HepG2 (cell line): ENCODE results near the gene SEPTIN12. TPM values are rescaled to one million over a fixed set of nuclear protein-coding genes. Genes with fewer than 3 reads are reported as not detected.

Experiments used
- ELF4 ChIP-seq: sonication (generic); formaldehyde crosslinking; IDR thresholded peaks from 2 replicates; pipeline ENCODE4 v1.5.0; 2020; ENCODE audit warnings: missing genetic modification reagents, mild to moderate bottlenecking, moderate library complexity, borderline replicate concordance
- IRF1 ChIP-seq: sonication (generic); formaldehyde crosslinking; IDR thresholded peaks from 2 replicates; pipeline ENCODE4 v1.4.0; 2020; ENCODE audit warnings: low read depth, mild to moderate bottlenecking, missing genetic modification reagents
- MED13 ChIP-seq: sonication (generic); formaldehyde crosslinking; IDR thresholded peaks from 2 replicates; pipeline ENCODE4 v1.5.0; 2020; ENCODE audit warnings: missing genetic modification reagents
- PATZ1 ChIP-seq: sonication (generic); formaldehyde crosslinking; IDR thresholded peaks from 2 replicates; pipeline ENCODE4 v1.4.0; 2020; ENCODE audit warnings: missing genetic modification reagents
- SMARCE1 ChIP-seq: fragments of 450-650 bp; IDR thresholded peaks from 2 replicates; pipeline ENCODE4 v1.6.1; 2017; ENCODE audit warnings: borderline replicate concordance
- SSRP1 ChIP-seq: IDR thresholded peaks from 2 replicates; pipeline ENCODE4 v1.6.1; 2016; ENCODE audit warnings: control low read depth
- ZNF232 ChIP-seq: sonication (generic); formaldehyde crosslinking; IDR thresholded peaks from 2 replicates; pipeline ENCODE4 v1.4.0; 2020; ENCODE audit warnings: missing genetic modification reagents, borderline replicate concordance
- ZNF296 ChIP-seq: sonication (generic); formaldehyde crosslinking; conservative IDR thresholded peaks from 2 replicates; pipeline ENCODE4 v1.5.0; 2020; ENCODE audit warnings: mild to moderate bottlenecking, missing genetic modification reagents
- ZNF354B ChIP-seq: sonication (generic); formaldehyde crosslinking; IDR thresholded peaks from 2 replicates; pipeline ENCODE4 v1.8.0; 2022; ENCODE audit warnings: mild to moderate bottlenecking, missing genetic modification reagents
- ZNF451 ChIP-seq: sonication (generic); formaldehyde crosslinking; IDR thresholded peaks from 2 replicates; pipeline ENCODE4 v1.5.0; 2020; ENCODE audit warnings: mild to moderate bottlenecking, missing genetic modification reagents
- ZNF777 ChIP-seq: sonication (generic); formaldehyde crosslinking; IDR thresholded peaks from 2 replicates; pipeline ENCODE4 v1.4.0; 2020; ENCODE audit warnings: missing genetic modification reagents
- polyA plus RNA-seq, 8 experiments: library from polyadenylated mRNA; depleted of rRNA in 3 of 8; stranded (reverse) in 7 of 8; unstranded in 1 of 8; fragments of >200 nt; fragmentation: Illumina TruSeq in 4 of 8; extraction: Trizol in 4 of 8; gene quantifications; 2 replicates each; pipeline versions ENCODE4 v1.2.1 to v1.2.3, GENCODE V29; 2011 to 2016; ENCODE audit warnings: low read depth in 4 of 8, missing spikeins in 1 of 8, mixed read lengths in 1 of 8; ENCODE audit not compliant: insufficient read depth in 1 of 8
- total RNA-seq, 5 experiments: library from RNA; depleted of rRNA; stranded (reverse); fragments of >200 nt; fragmentation: Illumina TruSeq; extraction: Trizol; gene quantifications; 2 replicates each; pipeline ENCODE4 v1.2.3, GENCODE V29; 2016; ENCODE audit warnings: low read depth in 1 of 5
- TF ChIP-seq, protein P1 (sequence below): sonication (generic); formaldehyde crosslinking; IDR thresholded peaks from 2 replicates; pipeline ENCODE4 v1.4.0; 2020; ENCODE audit warnings: mild to moderate bottlenecking, missing genetic modification reagents
- TF ChIP-seq, protein P2 (sequence below): IDR thresholded peaks from 2 replicates; pipeline ENCODE4 v1.6.1; 2016; ENCODE audit warnings: missing compliant biosample characterization, missing genetic modification reagents, borderline replicate concordance

The SEPTIN12 gene
- total and polyA plus RNA-seq, 2 of the 13 experiments (the other 11 are each of a cell fraction or from before 2014, with no cell fraction given): 0.22 TPM; not detected in 1

GRCh38 chr16:4775005-4775404 is 13.1 kb downstream of the SEPTIN12 start (continued):
- TF ChIP-seq, protein P1, sequence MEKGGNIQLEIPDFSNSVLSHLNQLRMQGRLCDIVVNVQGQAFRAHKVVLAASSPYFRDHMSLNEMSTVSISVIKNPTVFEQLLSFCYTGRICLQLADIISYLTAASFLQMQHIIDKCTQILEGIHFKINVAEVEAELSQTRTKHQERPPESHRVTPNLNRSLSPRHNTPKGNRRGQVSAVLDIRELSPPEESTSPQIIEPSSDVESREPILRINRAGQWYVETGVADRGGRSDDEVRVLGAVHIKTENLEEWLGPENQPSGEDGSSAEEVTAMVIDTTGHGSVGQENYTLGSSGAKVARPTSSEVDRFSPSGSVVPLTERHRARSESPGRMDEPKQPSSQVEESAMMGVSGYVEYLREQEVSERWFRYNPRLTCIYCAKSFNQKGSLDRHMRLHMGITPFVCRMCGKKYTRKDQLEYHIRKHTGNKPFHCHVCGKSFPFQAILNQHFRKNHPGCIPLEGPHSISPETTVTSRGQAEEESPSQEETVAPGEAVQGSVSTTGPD (CRISPR knock-in tag): no peak
- TF ChIP-seq ZNF354B (CRISPR knock-in tag) (no peak), ELF4 (no peak), IRF1 (no peak), ZNF296 (CRISPR knock-in tag) (no peak), PATZ1 (CRISPR knock-in tag) (peak; percentile 53), MED13 (CRISPR knock-in tag) (no peak), ZNF232 (no peak), ZNF777 (CRISPR knock-in tag) (peak; percentile 34; the same call in 1 of the 2 replicates), ZNF451 (no peak), SMARCE1 (no peak), SSRP1 (CRISPR knock-in tag) (no peak)
- TF ChIP-seq, protein P2, sequence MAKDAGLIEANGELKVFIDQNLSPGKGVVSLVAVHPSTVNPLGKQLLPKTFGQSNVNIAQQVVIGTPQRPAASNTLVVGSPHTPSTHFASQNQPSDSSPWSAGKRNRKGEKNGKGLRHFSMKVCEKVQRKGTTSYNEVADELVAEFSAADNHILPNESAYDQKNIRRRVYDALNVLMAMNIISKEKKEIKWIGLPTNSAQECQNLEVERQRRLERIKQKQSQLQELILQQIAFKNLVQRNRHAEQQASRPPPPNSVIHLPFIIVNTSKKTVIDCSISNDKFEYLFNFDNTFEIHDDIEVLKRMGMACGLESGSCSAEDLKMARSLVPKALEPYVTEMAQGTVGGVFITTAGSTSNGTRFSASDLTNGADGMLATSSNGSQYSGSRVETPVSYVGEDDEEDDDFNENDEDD (CRISPR knock-in tag): no peak
